Breast epithelium (tissue), 4 donors: ENCODE results near the gene MTHFD2L. TPM values are rescaled to one million over a fixed set of nuclear protein-coding genes. Genes with fewer than 3 reads are reported as not detected.

Experiments
- DNase-seq, 2 donors: peaks; one replicate each; pipeline ENCODE4 v3.0.0-alpha.2; 2019; ENCODE audit warnings: low spot score in 2 of 2
- H3K27ac ChIP-seq, 2 donors: fragments of 200-600 bp; sonication (generic) in 1 of 2; one replicate each; pipeline ENCODE4 v1.5.1; 2016 to 2019; ENCODE audit warnings: mild to moderate bottlenecking in 1 of 2
- H3K27me3 ChIP-seq, 2 donors: fragments of 200-600 bp; sonication (generic) in 1 of 2; one replicate each; pipeline versions ENCODE4 v1.5.1 to v1.6.0; 2017 to 2019; ENCODE audit warnings: control low read depth in 1 of 2, mild to moderate bottlenecking in 1 of 2
- H3K36me3 ChIP-seq: fragments of 200-600 bp; one replicate; pipeline ENCODE4 v1.5.1; 2019
- H3K4me1 ChIP-seq, 2 donors: fragments of 200-600 bp; sonication (generic); one replicate each; pipeline ENCODE4 v1.5.1; 2016 to 2019; ENCODE audit warnings: control low read depth in 1 of 2
- H3K4me3 ChIP-seq, 3 donors: fragments of 200-600 bp; sonication (generic); 1 replicate in 2 of 3; 2 replicates in 1 of 3; pipeline ENCODE4 v1.5.1; 2016 to 2019; ENCODE audit warnings: mild to moderate bottlenecking in 3 of 3, moderate library complexity in 2 of 3
- H3K9me3 ChIP-seq, 2 donors: fragments of 200-600 bp; sonication (generic) in 1 of 2; one replicate each; pipeline ENCODE4 v1.5.1; 2016 to 2019; ENCODE audit warnings: control low read depth in 1 of 2
- POLR2A ChIP-seq: fragments of 450-650 bp; IDR thresholded peaks from one replicate; pipeline ENCODE4 v1.6.1; 2016; ENCODE audit warnings: antibody characterized with exemption, mild to moderate bottlenecking, moderate library complexity
- POLR2AphosphoS5 ChIP-seq, 3 donors: sonication (generic); formaldehyde crosslinking; IDR thresholded peaks; one replicate each; pipeline ENCODE4 v1.6.1; 2017; ENCODE audit warnings: antibody characterized with exemption in 3 of 3
- intact Hi-C: fragments of 100-400 bp; cut with DNase I; formaldehyde crosslinking; loops from one replicate; pipeline ENCODE4 v1.15.1; 2023; ENCODE audit warnings: low total_unique reads
- total RNA-seq, 3 donors: library from RNA; depleted of rRNA; stranded (reverse); fragments of >200 nt; gene quantifications; one replicate each; pipeline ENCODE4 v1.1.0, GENCODE V29; 2016
- TF ChIP-seq, protein P1 (sequence below), 3 donors: fragments of 450-650 bp; IDR thresholded peaks; one replicate each; pipeline ENCODE4 v1.5.1; 2016 to 2017; ENCODE audit warnings: antibody characterized with exemption in 3 of 3, mild to moderate bottlenecking in 3 of 3, moderate library complexity in 3 of 3

Gene MTHFD2L
- total RNA-seq, 3 donors from 2014 or later: 20.5 to 48.1 (median 29.2) TPM

DNA sequence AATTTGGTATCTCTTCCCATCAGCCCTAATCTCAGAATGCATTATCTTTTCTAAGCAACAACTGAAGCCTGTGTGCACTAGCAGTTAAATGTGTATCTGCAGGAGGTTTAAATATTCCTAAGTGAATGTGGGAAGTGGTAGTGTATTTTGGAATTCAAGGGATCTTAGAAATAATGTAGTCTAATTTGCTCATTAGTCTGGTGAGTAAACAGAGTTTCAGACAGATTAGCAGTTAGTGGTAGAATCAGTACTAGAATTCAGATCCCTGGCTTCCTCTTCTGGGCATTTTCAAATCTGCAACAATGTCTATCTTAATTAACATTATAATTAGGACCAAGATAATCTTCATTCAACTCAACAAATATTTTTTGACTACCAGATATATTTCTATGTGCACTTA is 47.2 kb upstream of the MTHFD2L start:
- intact Hi-C loops: no loop called here
- H3K4me1 ChIP-seq: peaks cover 0 to 4% of the 10 kb centered on the region in 2 donors
- H3K27ac ChIP-seq: peak overlapping the region; percentile 91 to 92

GRCh38 chr4:74111306-74111975 is 46.5 kb upstream of the MTHFD2L start:
- Histone ChIP-seq H3K9me3 (no peaks in the 10 kb centered on the region), H3K4me3 (no peak overlapping the region), H3K4me1 (peaks cover 0 to 4% of the 10 kb centered on the region in 2 donors), H3K27me3 (no peaks in the 10 kb centered on the region), H3K27ac (peak overlapping the region; percentile 91 to 92), H3K36me3 (no peaks in the 10 kb centered on the region)
- TF ChIP-seq, protein P1, sequence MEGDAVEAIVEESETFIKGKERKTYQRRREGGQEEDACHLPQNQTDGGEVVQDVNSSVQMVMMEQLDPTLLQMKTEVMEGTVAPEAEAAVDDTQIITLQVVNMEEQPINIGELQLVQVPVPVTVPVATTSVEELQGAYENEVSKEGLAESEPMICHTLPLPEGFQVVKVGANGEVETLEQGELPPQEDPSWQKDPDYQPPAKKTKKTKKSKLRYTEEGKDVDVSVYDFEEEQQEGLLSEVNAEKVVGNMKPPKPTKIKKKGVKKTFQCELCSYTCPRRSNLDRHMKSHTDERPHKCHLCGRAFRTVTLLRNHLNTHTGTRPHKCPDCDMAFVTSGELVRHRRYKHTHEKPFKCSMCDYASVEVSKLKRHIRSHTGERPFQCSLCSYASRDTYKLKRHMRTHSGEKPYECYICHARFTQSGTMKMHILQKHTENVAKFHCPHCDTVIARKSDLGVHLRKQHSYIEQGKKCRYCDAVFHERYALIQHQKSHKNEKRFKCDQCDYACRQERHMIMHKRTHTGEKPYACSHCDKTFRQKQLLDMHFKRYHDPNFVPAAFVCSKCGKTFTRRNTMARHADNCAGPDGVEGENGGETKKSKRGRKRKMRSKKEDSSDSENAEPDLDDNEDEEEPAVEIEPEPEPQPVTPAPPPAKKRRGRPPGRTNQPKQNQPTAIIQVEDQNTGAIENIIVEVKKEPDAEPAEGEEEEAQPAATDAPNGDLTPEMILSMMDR (IDR thresholded peaks at IDR 0.05): no peak
- TF ChIP-seq POLR2A (no peak), POLR2AphosphoS5 (IDR thresholded peaks at IDR 0.05) (no peak)
- intact Hi-C loops: no loop called here
- DNase-seq: no peak

More for the DNA sequence above, 47.2 kb upstream of the MTHFD2L start:
- Histone ChIP-seq H3K4me3 (no peak overlapping the region), H3K36me3 (no peaks in the 10 kb centered on the region), H3K27me3 (no peaks in the 10 kb centered on the region), H3K9me3 (no peaks in the 10 kb centered on the region)
- no peak for DNase-seq
- TF ChIP-seq POLR2AphosphoS5 (IDR thresholded peaks at IDR 0.05): no peak
- TF ChIP-seq, protein P1 (IDR thresholded peaks at IDR 0.05): no peak
- no peak for TF ChIP-seq POLR2A

GRCh38 chr4:74111990-74112389 is 45.9 kb upstream of the MTHFD2L start:
- peak in 1 of 2 donors; percentile 72 for DNase-seq
- Histone ChIP-seq H3K9me3 (no peaks in the 10 kb centered on the region), H3K36me3 (no peaks in the 10 kb centered on the region), H3K27ac (peak overlapping the region; percentile 91 to 92), H3K4me1 (peaks cover 0 to 4% of the 10 kb centered on the region in 2 donors), H3K4me3 (no peak overlapping the region), H3K27me3 (no peaks in the 10 kb centered on the region)
- TF ChIP-seq POLR2A (no peak), POLR2AphosphoS5 (IDR thresholded peaks at IDR 0.05) (peak in 1 of 3 donors; percentile 19)
- intact Hi-C loops: no loop called here

- H3K4me1 ChIP-seq: peaks cover under 1 to 4% of the 10 kb centered on the region in 2 donors
- no peaks in the 10 kb centered on the region for H3K9me3 ChIP-seq
- no peak overlapping the region for H3K4me3 ChIP-seq
- TF ChIP-seq, protein P1 (IDR thresholded peaks at IDR 0.05): no peak
- DNase-seq: peak in 1 of 2 donors; percentile 54
- no peaks in the 10 kb centered on the region for H3K27me3 ChIP-seq
- no peaks in the 10 kb centered on the region for H3K36me3 ChIP-seq
- H3K27ac ChIP-seq: peak overlapping the region; percentile 91 to 92
- intact Hi-C loops: no loop called here
Measured at GRCh38 chr4:74112399-74113105, 45.4 kb upstream of the MTHFD2L start.

DNA sequence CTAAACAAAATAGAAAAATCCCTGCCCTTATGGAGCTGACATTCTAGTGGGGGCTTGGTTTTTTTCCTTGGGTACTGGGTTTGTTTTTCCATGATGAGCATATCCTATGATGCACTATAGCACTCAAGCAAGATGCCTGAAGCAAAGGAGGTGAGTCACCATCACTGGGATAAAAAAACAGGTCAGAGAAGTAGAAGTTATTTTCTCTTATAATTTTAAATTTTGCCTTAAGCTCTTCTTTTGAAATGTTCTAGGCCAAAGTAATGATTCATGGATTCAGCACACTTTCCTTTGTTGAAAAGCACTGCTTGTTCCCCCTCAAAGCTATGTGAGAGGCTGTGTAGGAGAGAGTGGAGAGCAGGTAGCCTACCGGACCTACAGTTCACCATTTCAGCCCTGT is 43.7 kb upstream of the MTHFD2L start:
- intact Hi-C loops: no loop called here
- TF ChIP-seq, protein P1 (IDR thresholded peaks at IDR 0.05): no peak
- TF ChIP-seq POLR2AphosphoS5 (IDR thresholded peaks at IDR 0.05) (no peak), POLR2A (no peak)

More for the DNA sequence above, 43.7 kb upstream of the MTHFD2L start:
- H3K4me1 ChIP-seq: peaks cover under 1 to 6% of the 10 kb centered on the region in 2 donors
- peak in 1 of 2 donors; percentile 54 for DNase-seq
- H3K27ac ChIP-seq: peak overlapping the region; percentile 91 to 92
- H3K36me3 ChIP-seq: no peaks in the 10 kb centered on the region
- no peaks in the 10 kb centered on the region for H3K9me3 ChIP-seq
- no peaks in the 10 kb centered on the region for H3K27me3 ChIP-seq
- H3K4me3 ChIP-seq: peak overlapping the region in 1 of 3 donors; percentile 13
